NCI-H510A (cell line): ENCODE results near the gene UBE2G2.

ENCODE experiments used
- DNase-seq: peaks from one replicate; lab custom pipeline; 2025; lab: John Stamatoyannopoulos, UW

Gene UBE2G2

DNA sequence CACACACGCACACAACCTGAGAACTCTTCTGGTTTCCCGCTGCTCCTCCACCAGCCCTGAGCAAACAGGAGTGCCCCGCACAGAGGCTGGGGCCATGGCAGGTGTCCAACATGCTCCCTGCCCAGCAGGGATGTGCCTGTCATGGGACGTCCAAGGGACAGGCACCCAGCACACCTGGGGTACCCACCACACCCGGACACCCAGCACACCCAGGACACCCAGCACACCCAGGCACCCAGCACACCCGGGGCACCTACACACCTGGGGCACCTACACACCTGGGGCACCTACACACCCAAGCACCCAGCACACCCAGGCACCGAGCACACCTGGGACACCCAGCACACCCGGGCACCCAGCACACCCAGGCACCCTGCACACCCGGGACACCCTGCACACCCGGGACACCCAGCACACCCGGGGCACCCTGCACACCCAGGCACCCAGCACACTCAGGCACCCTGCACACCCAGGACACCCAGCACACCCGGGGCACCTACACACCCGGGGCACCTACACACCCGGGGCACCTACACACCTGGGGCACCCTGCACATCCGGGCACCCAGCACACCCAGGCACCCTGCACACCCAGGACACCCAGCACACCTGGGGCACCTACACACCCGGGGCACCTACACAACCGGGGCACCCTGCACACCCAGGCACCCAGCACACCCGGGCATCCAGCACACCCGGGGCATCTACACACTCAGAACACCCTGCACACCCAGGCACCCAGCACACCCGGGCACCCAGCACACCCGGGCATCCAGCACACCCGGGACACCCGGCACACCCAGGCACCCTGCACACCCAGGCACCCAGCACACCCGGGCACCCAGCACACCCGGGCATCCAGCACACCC lies 37.9 kb downstream of the UBE2G2 start:
- DNase-seq, result no peak

DNA sequence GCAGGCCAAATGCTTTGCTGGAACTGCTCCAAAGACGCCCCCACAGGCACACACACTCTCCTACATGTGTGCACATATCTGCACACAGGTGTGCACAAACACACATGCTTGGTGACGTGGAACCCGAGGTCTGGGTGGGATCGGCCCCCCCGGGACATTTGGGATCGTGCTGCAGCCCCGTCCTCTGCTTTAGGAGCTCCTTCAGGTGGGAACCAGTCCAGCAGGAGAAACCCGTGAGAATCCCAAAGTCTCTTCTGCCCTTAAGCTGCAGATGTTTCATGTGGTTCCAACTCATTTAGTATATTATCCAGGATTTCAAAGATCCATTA lies 38.6 kb downstream of the UBE2G2 start:
- DNase-seq, result no peak

DNA sequence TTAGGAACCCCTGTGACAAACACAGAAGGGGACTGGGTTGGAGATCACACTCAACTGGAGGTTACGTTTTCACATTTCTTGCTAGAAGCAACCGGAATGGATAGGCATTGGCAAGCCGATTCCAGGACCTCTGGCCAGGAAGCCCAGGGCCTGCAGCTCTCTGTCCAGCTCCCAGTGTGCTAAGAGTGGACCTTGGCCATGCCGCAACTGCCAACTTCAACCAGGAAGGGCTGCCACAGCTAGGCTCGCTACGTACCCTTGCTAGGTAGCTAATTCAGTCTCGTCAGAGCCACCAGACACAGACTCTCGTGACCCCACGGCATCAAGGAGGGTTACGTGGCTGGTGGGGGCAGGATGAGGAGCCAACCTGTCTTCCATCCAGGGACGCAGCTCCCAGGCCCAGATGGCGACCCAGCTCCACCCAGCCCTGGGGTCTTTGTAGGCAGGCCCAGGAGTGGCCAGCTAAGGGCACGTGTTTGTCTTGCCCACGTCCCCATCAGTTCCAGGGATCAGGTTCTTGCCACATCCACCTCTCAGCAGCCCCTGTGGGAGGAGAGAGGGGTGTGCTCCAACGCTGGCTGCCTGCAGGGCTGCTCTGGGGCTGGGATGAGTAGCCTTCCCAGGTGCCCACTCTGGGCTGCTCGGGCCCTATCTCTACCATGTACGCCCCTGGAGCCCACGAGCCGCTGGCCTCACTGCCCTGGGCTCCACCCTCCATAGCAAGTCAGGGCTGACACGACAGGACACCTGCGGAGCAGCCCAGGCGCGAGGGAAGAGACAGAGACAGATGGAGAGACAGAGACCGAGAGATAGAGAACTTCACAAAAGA lies 39.2 kb downstream of the UBE2G2 start:
- no peak for DNase-seq

DNA sequence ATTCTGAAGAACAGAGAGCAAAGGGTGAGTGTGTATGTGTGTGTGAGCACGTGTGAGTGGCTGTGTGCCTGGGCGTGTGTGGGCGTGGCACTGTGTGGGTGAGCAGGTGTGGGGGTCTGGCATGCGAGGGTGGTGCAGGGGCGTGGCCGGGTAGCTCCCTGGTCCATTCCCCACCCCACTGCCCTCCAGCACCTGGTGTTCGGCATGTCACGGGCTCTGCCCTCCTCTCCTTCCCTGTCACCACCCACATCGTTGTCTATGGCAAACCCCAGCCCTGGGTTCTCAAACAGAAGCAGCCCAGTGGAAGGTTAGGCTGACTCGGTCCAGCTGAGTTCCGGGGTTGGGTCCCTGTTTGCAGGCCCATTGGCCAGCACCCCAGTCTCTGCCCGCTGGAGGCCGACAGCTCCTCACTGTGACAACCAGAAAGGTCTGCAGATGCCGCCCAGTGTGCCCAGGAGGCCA lies 39.8 kb downstream of the UBE2G2 start:
- no peak for DNase-seq

DNA sequence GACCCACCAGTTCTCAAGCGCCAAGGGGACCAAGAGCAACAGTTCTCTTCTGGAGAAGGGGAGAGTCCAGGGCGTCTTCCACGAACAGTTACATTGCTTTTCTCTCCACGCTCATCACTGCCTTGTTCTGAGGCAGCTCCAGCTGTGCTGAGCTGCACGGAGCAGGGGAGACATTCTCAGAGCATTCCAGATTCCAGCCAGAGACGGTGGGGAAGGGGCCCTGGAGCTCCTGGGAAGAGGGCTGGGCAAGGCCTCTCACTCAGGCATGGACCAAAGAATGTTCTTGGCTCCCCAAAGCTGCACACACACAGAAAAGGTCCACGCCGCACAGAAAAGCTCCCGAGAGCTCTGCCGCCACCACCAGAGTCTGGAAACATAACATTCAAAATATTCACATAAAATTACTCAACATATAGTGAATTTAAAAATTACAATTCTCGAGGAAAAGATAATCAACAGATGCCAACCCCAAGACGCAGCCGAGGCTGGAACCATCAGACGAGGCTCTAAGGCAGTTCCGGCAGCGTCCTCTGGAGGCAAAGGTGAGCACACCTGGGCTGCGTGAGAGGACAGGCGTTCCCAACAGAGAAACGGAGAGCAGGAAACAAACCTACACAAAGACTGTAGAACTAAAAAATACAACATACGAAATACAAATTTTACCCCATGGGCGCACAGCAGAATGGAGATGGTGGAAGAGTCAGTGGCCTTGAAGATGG lies 40.5 kb downstream of the UBE2G2 start:
- no peak for DNase-seq

DNA sequence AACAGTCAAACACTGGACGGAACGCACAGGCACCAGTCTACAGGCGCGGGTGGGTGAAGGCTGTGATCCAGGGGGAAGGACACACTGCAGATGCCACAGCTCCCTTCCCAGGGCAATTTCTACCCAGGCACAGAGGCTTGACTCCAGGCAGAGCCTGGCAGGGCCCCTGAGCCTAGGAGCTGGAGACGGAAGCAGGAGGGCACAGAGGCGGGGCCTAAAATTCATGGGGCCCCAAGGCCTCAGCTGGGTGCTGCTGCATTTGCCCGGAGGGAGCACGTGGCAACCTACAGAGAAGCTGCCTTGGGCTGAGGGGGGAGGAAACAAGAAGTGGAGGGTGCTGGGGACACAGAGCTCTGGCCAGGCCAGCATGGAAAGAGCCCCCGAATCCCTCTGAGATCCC lies 41.2 kb downstream of the UBE2G2 start:
- no peak for DNase-seq

DNA sequence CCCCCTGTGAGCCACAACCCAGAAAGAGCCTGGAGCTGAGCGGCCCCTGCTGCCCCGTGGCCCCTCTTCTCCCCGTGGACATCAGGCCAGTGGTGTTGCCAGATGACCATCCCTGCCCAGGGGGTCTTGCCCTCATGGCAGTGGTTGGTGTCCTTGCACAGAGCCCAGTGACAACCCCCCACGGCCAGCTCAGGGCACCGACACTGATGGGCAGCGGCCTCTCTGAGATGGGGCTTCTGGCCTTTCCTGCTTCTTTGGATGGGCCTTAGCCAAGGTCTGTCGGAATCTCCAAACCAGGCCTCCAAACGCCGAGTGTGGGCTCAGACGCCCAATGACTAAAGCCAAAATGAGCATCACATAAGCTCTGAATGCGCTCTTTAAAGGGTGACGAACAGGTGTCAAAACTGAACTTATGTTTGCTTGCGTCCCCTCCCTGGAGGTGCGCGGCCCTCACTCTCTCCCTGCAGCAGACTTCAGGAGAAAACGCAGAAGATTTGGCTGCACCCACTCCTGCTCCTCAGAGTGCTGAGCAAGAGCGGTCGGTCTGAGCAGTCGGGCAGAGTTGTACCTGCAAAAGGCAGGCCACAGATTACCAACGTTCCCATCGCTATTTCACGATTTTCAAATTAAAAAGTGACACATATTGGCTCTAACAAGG lies 41.9 kb downstream of the UBE2G2 start:
- DNase-seq, result no peak

DNA sequence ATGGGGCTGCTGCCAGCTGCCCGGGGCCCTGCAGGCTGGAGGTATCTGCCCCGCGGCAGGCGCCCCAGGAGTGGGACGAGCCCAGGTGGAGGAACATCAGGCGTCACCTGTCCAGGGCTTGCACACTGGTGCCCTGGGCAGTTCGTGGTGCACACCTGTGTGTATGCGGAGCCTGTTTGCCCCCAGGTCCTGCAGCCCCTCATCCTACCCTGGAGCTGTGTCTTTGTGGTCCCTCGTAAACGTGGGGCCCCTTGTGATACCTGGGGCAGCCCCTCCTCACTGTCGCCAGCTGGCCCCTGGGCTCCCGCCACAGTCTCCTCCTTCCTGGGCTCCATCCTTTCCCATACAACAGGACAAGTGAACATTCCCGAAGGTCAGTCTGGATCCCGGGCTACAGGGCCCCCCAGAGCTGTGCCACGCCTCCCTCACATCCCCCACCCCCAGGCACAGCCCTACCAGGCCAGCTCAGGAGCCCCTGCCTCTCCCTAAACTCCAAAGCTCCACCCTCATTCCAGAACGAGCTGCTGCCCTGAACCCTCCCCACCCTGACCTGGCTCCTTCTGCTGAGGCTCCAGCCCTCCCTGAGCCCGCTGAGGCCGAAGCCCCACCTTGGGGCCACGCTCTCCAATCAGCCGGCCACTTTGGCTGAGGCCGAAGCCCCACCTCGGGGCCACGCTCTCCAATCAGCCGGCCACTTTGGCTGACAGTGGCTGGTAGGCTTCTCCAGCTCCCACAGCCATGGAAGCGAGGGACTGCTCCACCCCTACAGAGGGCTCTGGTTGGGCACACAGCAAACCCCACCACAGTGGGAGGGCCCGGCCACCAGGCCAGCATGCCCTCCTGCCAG lies 42.6 kb downstream of the UBE2G2 start:
- DNase-seq, result no peak

DNA sequence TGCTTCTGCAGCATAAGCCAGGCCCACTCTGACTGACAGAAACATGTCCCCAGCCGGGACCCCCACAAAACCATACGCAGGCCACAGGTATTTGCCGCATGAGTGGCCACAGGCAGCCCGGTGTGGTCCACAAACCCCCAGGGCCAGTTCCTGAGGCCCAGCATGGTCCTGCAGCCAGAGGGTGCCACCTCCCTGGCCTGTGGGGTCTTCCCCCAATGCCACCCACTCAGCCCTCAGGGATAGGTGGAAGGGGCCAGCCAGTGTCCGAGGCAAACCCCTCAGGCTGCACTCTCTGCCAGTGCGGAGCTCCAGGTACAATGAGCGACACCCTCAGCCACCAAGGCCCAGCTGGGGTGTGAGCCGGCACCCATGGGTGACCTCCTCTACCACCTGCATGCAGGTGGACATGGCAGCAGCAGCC lies 43.5 kb downstream of the UBE2G2 start:
- DNase-seq, result no peak

DNA sequence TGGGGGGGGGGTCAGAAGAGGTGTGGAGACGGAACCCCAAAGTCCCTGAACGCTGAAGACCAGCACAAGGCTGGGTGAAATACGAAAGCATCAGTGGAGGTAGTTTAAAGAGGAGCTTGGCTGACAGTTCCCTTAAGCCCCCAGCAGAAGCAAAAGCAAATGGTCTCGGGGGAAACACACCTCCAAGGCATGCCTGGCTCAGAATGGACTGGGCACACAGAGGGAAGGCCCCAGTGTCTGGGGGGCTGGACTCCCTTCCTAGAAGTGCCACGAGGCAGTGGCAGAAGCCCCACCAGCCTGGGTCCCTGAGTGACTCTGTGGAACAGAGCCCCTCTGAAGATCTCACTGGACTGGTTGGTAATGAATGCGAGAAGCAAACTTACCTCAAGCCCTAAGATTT lies 43.9 kb downstream of the UBE2G2 start:
- DNase-seq, result no peak

DNA sequence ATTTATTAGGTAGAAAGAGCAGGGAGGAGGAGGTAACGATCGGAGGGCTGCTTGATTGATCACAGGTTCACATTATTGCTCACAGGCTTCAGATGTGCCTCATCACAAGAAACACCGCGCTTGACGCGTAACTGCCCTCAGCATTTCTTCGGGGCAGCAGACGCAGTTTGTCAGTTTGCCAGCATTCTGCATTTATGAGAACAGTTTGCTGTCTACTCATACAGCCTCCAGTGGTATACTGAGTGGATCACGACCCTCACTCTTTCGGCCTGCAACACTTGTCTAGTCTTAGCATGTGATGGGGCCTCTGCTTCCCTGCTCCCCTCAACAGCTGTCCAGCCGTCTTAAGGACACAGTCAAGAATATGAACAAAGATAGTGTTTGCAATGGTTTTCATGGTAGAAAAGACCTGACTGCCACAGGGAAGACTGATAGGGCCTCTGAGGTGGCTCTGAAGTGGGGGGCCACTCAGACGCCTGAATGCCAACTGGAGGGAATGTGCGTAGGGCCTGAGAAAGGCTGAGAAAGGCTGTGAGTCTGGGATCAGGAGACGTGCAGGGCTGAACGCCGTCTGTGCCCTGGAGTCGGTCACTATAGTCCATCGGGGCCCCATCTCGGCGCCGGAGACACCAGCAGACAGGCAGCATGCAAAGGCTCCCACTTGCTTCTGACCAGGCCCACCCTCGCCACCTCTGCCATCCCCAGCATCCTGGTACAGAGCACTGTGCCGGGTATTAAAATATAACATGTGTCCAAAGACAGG lies 45.0 kb downstream of the UBE2G2 start:
- no peak for DNase-seq

DNA sequence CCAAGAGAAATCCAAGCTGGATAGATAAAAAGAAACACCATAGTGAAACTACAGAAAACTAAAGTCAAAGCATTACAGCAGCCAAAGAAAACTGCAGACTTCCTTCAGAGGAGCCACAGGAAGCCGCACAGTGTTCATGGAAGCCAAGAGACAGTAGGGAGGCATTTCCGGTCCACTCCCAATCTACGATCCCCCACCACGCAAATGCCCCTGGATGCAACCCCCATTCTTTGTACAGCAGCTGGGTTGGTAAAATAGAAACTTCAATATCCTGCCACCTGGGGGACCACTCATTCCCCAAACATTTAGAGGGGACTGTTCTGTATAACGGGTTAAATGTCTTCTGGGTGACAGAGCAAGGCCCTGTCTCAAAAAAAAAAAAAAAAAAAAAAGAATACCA lies 46.4 kb downstream of the UBE2G2 start:
- DNase-seq, result no peak

DNA sequence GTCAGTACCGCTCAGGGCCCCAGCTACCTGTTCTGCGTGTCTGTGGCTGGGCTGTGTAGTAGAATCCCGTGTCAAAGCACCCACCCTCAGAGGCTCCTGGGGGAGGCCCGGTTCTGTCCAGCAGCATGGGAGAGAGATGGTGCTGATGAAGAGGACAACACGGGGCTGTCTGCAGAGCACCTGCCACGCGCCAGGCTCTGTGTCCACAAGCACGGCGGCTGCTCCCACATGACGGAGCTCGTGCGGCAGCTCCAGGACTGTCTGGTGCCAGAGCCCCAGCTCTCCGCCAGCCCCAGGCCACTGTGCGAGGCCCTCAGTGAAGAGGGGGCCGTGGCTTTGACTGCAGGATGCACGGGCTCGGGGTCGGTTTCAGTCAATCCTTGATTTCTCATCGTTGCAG lies 48.3 kb downstream of the UBE2G2 start:
- no peak for DNase-seq

DNA sequence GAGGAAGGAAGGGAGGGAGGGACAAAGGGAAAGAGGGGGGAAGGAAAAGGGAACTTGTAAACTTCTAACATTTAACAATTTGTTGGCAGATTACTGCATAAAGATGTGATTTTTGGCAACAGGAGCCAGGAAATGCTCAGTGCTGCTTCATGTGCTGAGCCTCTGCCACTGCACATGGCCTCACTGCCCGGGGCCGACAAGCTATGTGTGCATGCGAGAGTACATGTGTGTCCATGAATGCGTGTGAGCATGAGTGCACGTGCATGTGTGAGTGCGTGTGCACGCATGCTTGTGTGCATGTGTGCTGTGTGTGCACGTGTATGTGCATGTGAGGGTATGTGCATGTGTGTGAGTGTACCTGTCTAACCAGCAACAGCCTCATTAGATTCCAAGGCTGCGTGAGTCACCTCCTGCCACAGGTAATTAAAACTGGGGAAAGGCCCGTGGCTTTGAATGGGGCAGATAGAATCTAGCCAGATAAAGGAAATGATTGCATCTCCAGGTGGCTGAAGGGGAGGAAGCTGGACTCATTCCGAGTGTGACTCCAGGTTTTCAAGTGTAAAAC lies 48.9 kb downstream of the UBE2G2 start:
- no peak for DNase-seq

DNA sequence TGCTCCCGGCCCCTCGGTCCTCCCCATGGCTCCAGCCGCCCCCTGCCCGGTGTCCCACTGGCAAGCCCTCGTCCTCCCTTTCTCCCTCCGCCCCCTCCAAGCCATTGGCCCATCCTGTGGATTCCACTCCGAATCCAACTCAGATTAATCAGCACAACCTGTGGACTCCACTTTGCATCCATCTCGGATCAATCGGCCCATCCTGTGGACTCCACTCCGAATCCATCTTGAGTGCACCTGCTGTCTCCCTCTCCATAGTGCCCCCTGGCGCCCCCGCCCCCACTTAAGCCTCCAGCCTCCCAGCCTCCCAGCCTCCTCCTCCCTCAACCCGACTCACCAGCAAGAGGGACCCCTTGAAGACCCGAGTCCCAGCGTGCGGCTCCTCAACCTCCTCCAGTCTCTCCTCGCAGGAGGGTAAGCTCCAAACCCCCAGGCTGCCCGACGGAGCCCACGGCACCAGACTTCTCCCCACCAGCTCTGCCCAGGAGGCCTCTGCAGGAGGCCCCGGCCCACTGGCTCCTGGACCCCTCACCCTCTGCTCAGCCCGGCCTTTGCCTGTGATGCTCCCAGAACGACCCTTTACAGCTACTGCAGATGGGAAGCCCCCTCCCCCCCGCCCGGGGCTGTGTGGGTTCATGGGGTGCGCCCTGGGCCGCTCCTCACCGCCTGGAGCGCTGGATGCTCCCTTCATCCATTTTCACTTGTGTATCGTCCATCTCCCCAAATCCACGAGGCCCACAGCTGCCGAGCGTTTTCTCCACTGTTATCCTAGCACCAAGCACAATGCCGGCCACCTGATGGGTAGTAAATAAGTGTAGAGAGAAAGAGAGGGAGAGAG lies 49.6 kb downstream of the UBE2G2 start:
- no peak for DNase-seq

DNA sequence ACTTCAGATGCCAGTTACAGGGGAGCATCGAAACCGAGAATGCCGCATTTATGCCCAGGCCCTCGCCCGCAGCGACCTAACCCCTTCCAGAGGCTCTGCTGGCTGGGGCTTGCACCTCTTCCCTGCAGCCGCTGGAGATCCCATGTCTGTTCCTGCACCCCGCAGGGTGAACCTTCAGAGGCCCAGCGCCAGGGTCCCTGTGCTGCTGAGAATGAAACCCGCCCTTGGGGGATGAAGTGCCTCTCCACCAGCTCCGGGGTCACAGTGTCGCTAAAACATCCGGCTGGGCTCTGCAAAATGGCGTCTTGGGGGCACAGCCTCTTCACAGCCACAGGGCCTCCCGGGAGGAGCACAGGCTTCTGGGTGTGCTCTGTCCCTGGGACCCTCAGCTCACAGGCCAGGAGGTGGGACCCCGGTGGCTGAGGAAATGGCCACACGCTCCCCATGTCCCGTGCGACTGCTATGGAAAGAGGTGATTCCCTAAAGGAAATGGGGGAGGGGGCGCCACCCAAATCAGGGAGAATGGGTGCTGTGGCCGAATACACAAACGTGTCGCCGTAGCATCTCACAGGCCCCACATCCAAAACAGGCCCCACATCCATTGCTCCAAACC lies 50.3 kb downstream of the UBE2G2 start:
- DNase-seq, result no peak

DNA sequence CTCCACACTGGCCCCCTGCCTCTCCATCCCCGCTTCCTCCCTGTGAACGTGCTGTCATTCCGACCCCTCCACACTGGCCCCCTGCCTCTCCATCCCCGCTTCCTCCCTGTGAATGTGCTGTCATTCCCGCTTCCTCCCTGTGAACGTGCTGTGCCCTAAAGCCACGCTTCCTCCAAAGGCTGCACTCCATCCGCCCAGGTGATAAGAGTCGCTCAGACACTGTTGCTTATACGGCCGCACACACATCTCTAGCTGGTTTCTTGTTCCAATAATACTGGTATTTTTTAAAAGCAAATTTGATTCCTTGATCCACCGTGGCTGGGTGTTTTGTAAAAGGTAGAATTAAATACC lies 51.0 kb downstream of the UBE2G2 start:
- no peak for DNase-seq

DNA sequence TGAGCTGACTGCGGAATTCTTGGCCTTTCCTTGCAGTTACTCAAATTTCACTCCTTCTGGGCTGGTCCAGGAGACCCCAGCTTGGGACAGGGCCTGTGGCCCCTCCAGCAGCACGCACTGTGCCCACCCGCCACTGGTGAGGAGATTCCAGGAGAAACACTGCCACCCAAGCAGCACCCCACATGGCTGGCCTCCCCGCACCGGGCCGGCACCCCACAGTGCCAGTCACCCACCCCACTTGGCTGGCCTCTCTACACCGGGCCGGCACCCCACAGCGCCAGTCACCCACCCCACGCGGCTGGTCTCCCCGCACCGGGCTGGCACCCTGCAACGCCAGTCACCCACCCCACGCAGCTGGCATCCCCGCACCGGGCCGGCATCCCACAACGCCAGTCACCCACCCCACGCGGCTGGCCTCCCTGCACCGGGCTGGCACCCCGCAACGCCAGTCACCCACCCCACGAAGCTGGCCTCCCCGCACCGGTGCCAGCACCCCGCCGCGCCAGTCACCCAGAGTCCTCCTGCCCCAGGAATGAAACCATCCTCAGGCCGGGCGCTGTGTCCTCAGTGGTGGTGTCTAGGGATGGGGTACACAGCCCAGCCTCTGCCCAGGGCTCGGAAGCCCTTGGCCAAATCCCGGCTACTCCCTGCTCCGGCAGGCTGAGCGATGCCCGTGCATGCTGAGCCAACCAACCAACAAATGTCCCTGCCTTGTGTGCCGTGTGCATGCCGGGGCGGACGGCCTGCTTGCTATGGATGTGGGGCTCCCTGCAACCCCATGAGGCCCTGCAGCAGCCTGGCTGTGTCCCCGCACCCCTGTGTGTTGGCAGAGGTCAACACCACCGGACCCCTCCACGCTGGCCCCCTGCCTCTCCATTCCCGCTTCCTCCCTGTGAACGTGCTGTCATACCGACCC lies 51.6 kb downstream of the UBE2G2 start:
- no peak for DNase-seq
